ENCODE data around the gene CHAT.
A peak's percentile ranks its signal among the peaks of the same experiment; 100 is the strongest.

CHAT gene

DNA sequence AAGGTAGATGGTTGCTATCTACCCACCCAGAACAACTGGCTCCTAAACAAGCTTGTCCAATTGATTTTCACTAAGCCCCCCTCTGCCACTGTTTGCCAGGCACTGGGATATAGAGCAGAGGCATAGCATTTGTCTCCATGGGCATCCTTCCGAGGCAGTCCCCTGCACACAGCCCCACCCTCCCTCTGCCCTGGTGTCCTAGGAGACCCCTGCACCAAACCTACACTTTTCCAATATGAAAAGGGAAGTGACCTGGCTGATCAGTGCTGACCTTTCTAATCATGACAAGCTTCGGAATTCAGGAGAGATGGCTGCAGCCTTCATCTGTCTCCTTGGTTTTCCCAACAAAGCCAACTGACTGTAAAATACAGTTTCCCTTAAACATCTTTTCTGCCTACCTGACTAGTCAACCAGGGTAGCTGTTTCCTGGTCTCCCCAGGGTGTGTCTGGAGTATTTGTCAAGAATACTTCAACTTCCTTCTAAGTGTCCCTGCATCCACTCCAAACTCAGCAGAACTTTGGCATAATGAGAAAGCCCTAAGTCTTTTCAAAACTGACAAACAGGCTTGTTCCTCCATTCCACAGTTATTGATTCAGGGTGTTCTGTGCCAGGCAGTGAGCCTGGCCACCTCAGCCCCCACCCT lies 11.3 kb upstream of the CHAT start:
- TF ChIP-seq SIN3A (IDR thresholded peaks at IDR 0.05; ENCODE audit: borderline replicate concordance, insufficient read depth, low read length) (no peak), TAF1 (IDR thresholded peaks at IDR 0.05; ENCODE audit: borderline replicate concordance, insufficient read depth, low read length) (no peak), FOXP2 (optimal IDR thresholded peaks at IDR 0.05; ENCODE audit: borderline replicate concordance, extremely low read depth, extremely low read length, insufficient read depth) (no peak), POLR2AphosphoS5 (IDR thresholded peaks at IDR 0.05; ENCODE audit: low read depth, low read length) (no peak)
- TF ChIP-seq, protein P1, sequence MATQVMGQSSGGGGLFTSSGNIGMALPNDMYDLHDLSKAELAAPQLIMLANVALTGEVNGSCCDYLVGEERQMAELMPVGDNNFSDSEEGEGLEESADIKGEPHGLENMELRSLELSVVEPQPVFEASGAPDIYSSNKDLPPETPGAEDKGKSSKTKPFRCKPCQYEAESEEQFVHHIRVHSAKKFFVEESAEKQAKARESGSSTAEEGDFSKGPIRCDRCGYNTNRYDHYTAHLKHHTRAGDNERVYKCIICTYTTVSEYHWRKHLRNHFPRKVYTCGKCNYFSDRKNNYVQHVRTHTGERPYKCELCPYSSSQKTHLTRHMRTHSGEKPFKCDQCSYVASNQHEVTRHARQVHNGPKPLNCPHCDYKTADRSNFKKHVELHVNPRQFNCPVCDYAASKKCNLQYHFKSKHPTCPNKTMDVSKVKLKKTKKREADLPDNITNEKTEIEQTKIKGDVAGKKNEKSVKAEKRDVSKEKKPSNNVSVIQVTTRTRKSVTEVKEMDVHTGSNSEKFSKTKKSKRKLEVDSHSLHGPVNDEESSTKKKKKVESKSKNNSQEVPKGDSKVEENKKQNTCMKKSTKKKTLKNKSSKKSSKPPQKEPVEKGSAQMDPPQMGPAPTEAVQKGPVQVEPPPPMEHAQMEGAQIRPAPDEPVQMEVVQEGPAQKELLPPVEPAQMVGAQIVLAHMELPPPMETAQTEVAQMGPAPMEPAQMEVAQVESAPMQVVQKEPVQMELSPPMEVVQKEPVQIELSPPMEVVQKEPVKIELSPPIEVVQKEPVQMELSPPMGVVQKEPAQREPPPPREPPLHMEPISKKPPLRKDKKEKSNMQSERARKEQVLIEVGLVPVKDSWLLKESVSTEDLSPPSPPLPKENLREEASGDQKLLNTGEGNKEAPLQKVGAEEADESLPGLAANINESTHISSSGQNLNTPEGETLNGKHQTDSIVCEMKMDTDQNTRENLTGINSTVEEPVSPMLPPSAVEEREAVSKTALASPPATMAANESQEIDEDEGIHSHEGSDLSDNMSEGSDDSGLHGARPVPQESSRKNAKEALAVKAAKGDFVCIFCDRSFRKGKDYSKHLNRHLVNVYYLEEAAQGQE (IDR thresholded peaks at IDR 0.05; ENCODE audit: insufficient read depth in 1 of 2, low read depth in 2 of 2, low read length in 2 of 2), result no peak

DNA sequence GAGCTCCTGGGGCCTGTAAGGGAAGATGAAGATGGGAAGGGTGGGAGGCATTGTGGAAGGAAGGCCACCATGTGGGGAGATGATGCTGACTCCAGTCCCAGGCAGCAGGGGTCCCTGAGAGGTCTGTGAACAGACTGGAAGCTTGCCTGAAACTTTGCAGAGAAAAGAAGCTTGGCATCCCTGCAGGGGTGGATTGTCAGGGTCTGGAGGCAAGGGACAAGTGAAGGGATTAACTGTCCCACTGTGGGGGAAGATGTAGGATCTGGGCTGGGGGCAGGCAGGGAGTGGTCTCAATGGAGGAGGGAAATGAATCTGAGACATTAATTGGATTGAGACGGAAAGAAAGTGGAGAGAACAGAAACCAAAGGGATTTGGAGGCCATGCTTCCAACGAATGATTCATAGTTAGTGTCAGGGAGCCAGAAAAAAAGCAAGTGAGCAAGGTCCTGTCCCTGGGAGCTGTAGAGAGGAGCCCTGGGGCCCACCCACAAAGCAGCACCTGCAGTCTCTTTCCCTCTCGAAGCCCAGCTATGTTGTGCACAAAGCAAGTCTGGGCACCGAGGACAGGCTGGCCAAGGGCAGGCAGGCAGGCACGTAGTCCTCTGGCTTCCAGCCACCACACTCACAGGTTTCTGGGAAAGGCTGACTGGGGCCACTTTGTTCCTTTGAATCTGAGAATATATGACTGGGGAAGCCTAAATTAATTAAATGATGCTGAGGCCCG lies 8.5 kb upstream of the CHAT start:
- TF ChIP-seq POLR2AphosphoS5 (IDR thresholded peaks at IDR 0.05; ENCODE audit: low read depth, low read length) (no peak), FOXP2 (optimal IDR thresholded peaks at IDR 0.05; ENCODE audit: borderline replicate concordance, extremely low read depth, extremely low read length, insufficient read depth) (no peak), SIN3A (IDR thresholded peaks at IDR 0.05; ENCODE audit: borderline replicate concordance, insufficient read depth, low read length) (no peak), TAF1 (IDR thresholded peaks at IDR 0.05; ENCODE audit: borderline replicate concordance, insufficient read depth, low read length) (no peak)
- TF ChIP-seq, protein P1 (IDR thresholded peaks at IDR 0.05; ENCODE audit: insufficient read depth in 1 of 2, low read depth in 2 of 2, low read length in 2 of 2), result no peak

DNA sequence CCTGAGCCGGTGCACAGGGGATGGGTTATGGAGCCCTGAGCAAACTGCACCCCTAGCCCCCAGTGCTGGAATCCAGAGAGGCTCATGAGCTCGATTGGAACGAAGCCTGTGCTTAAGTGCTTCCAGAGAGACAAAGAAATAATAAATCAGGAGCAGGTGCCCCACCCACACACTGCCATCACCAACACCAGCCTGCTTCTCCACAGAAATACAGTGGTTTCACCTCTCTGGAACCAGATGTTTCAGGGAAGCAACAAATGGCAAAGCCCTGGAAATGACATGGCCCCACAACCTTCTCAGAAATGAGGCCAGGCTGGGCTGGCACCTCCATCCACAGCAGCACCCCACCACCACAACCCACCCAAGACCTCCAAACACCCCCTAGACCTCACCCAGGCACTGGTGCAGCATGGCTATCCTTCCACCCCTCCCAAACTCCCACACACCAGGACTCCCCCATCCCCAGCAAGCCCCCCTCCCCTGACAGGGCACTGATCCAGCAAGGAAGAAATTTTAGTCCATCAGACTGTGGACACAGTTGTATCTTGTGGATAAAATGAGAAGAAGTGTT lies 7.8 kb upstream of the CHAT start:
- TF ChIP-seq FOXP2 (optimal IDR thresholded peaks at IDR 0.05; ENCODE audit: borderline replicate concordance, extremely low read depth, extremely low read length, insufficient read depth) (no peak), POLR2AphosphoS5 (IDR thresholded peaks at IDR 0.05; ENCODE audit: low read depth, low read length) (no peak), SIN3A (IDR thresholded peaks at IDR 0.05; ENCODE audit: borderline replicate concordance, insufficient read depth, low read length) (no peak)
- TF ChIP-seq, protein P1 (IDR thresholded peaks at IDR 0.05; ENCODE audit: insufficient read depth in 1 of 2, low read depth in 2 of 2, low read length in 2 of 2), result no peak

DNA sequence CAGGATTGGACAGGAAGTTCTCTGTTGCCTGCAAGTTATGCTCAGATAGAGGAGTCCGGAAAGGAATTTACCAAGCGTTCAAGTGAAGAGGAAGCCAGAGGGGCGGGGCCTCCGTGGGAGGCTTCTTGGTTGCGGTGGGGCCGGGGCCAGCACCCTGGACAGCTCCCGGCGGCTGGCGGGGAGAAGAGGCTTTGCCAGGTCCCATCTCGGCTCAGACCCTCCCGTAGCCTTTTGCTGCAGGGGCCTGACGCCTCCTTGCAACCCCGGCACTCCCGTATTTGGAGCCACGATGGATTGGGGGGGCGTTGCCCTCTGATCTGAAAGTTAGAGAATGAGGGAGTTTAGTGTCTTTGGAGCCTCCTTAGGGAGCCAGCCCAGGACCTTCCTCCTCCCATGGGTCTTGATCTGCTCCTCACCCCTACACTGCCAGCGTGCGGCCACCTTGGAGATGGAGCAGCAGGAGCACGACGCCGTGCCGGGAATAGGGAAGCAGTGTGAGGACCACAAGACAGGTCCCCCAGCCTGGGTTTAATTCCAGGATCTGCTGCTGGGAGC lies 6.8 kb upstream of the CHAT start:
- TF ChIP-seq TAF1 (IDR thresholded peaks at IDR 0.05; ENCODE audit: borderline replicate concordance, insufficient read depth, low read length), result no peak
- TF ChIP-seq, protein P1 (IDR thresholded peaks at IDR 0.05; ENCODE audit: insufficient read depth in 1 of 2, low read depth in 2 of 2, low read length in 2 of 2), result peak; percentile 99
- TF ChIP-seq SIN3A (IDR thresholded peaks at IDR 0.05; ENCODE audit: borderline replicate concordance, insufficient read depth, low read length), result peak; percentile 94; the same call in 1 of the 2 replicates
- TF ChIP-seq FOXP2 (optimal IDR thresholded peaks at IDR 0.05; ENCODE audit: borderline replicate concordance, extremely low read depth, extremely low read length, insufficient read depth), result no peak

All from PFSK-1 (cell line).